ENCODE data around the gene UMODL1.

DNA sequence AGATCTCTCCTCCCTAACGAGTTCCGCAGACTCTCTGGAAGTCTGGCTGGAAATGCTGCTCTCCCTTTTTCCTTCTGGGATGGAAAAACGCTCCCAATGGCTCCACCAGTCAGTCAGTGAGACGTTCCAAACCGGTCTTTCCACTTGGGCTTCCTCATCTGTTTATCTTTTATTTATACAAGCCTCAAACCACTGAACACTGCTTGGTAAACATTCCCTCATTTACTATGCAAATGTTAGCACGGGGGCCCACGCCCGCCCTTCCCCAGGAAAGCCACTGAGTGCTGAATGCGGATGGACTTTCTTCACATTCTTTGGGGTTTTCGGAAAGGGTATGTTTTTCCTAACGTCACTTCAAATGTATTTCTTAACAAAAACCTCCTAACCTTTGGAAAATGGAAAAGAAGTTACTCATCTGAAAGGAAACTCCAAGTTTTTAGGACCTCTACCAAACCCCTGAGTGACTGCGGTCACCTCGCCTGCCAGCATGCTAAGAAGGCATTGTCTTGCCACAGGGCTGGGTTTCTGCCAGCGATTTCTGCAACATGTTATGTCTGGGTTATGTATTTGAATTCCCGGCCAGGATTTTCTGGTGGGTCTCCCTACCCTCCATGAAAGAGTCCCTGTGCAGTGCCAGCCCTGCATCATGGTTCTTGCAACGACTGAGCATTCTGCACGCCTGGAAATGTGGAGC lies 14.0 kb upstream of the UMODL1 start:
- no peak for TF ChIP-seq POLR2A (IDR thresholded peaks at IDR 0.05; ENCODE audit: low read depth, low read length)
- no peak for TF ChIP-seq POLR2AphosphoS5 (IDR thresholded peaks at IDR 0.05; ENCODE audit: low read depth, low read length)
- no peak for TF ChIP-seq TAF1 (IDR thresholded peaks at IDR 0.05; ENCODE audit: low read depth, low read length)
